ENCODE measurements around the gene ASPHD2.

DNA sequence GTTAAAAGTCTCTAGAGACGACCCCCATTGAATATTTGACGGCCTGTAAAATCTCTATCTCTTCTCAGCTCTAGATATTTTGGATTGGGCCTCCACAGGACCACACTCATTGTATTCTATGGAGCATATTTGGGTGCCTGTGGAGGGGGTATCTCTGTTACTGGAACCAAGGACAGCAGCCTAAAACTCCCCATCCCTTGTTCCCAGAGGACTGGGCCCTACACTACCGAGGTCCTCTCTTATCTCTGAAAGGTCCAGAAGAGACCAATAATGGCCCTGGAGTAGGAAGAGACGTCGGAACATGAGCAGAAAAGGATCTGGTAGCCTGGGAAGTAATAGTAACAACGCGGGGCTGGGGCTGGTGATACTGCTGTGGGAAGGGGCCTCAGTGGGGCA lies 54.0 kb downstream of the ASPHD2 start:
- TF ChIP-seq, protein P1, sequence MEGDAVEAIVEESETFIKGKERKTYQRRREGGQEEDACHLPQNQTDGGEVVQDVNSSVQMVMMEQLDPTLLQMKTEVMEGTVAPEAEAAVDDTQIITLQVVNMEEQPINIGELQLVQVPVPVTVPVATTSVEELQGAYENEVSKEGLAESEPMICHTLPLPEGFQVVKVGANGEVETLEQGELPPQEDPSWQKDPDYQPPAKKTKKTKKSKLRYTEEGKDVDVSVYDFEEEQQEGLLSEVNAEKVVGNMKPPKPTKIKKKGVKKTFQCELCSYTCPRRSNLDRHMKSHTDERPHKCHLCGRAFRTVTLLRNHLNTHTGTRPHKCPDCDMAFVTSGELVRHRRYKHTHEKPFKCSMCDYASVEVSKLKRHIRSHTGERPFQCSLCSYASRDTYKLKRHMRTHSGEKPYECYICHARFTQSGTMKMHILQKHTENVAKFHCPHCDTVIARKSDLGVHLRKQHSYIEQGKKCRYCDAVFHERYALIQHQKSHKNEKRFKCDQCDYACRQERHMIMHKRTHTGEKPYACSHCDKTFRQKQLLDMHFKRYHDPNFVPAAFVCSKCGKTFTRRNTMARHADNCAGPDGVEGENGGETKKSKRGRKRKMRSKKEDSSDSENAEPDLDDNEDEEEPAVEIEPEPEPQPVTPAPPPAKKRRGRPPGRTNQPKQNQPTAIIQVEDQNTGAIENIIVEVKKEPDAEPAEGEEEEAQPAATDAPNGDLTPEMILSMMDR (IDR thresholded peaks at IDR 0.05; ENCODE audit: low read depth, low read length, poor library complexity, severe bottlenecking): no peak
- no peak for TF ChIP-seq EZH2phosphoT487 (IDR thresholded peaks at IDR 0.05; ENCODE audit: borderline replicate concordance, low read length)

All from DOHH2 (cell line).